Neural cell (in vitro differentiated cells): ENCODE measurements around the gene WTIP. TPM values are rescaled to one million over a fixed set of nuclear protein-coding genes. Genes with fewer than 3 reads are reported as not detected.

Source experiments
- H2AFZ ChIP-seq: fragments of 200-600, 300-800 bp; sonication (generic), shearing (Covaris generic); 2 replicates; pipeline ENCODE4 v1.6.0; 2014; ENCODE audit warnings: low read depth, mild to moderate bottlenecking, antibody characterized with exemption, low read length, moderate library complexity
- H3F3A ChIP-seq: fragments of 200-600 bp; shearing (Covaris generic); 2 replicates; pipeline ENCODE4 v1.6.1; 2016; ENCODE audit warnings: mild to moderate bottlenecking, moderate library complexity, mixed read lengths, antibody characterized with exemption, low read length; ENCODE audit not compliant: insufficient read depth, poor library complexity, severe bottlenecking
- H3K27ac ChIP-seq: fragments of 200-600, 300-800 bp; sonication (generic), shearing (Covaris generic); 2 replicates; pipeline ENCODE4 v1.5.1; 2014; ENCODE audit warnings: mild to moderate bottlenecking, low read length, moderate library complexity
- H3K27me3 ChIP-seq: fragments of 300-800, 200-600 bp; sonication (generic), shearing (Covaris generic); 2 replicates; pipeline ENCODE4 v1.6.0; 2014; ENCODE audit warnings: mild to moderate bottlenecking, low read depth, low read length, moderate library complexity; ENCODE audit not compliant: insufficient read depth
- H3K36me3 ChIP-seq: fragments of 300-800, 200-600 bp; sonication (generic), shearing (Covaris generic); 2 replicates; pipeline ENCODE4 v1.5.1; 2014; ENCODE audit warnings: mild to moderate bottlenecking, antibody characterized with exemption, low read length, moderate library complexity; ENCODE audit not compliant: insufficient read depth
- H3K4me2 ChIP-seq: fragments of 300-800, 200-600 bp; sonication (generic), shearing (Covaris generic); 2 replicates; pipeline ENCODE4 v1.6.0; 2014; ENCODE audit warnings: mild to moderate bottlenecking, low read length
- H3K4me3 ChIP-seq: fragments of 300-800, 200-600 bp; sonication (generic), shearing (Covaris generic); 2 replicates; pipeline ENCODE4 v1.5.1; 2014; ENCODE audit warnings: mild to moderate bottlenecking, low read length, moderate library complexity
- H3K79me2 ChIP-seq: fragments of 200-600 bp; shearing (Covaris generic); replicated peaks from 2 replicates; pipeline ENCODE4 v1.6.0; 2014; ENCODE audit warnings: mild to moderate bottlenecking, low read length, moderate library complexity; ENCODE audit not compliant: insufficient read depth
- H3K9ac ChIP-seq: fragments of 300-800, 200-600 bp; sonication (generic), shearing (Covaris generic); 2 replicates; pipeline ENCODE4 v1.6.1; 2016; ENCODE audit warnings: mild to moderate bottlenecking, low read length, mixed read lengths
- H3K9me2 ChIP-seq: fragments of 200-600 bp; shearing (Covaris generic); 2 replicates; pipeline ENCODE4 v1.6.1; 2016; ENCODE audit warnings: mild to moderate bottlenecking, low read length, mixed read lengths; ENCODE audit not compliant: insufficient read depth
- H3K9me3 ChIP-seq: fragments of 200-600, 300-800 bp; sonication (generic), shearing (Covaris generic); 2 replicates; pipeline ENCODE4 v1.6.1; 2016; ENCODE audit warnings: mild to moderate bottlenecking, mixed run types, low read length, moderate library complexity, mixed read lengths
- H4K20me1 ChIP-seq: fragments of 200-600 bp; shearing (Covaris generic); 2 replicates; pipeline ENCODE4 v1.6.1; 2016; ENCODE audit warnings: mild to moderate bottlenecking, mixed run types; ENCODE audit not compliant: insufficient read depth
- EP300 ChIP-seq: fragments of 450-650 bp; conservative IDR thresholded peaks from 2 replicates; pipeline ENCODE4 v1.6.1; 2014; ENCODE audit warnings: antibody characterized with exemption, mild to moderate bottlenecking, moderate library complexity; ENCODE audit not compliant: poor library complexity, severe bottlenecking
- EZH2 ChIP-seq: fragments of 200-600, 300-800 bp; shearing (Covaris generic), sonication (generic); IDR thresholded peaks from 2 replicates; pipeline ENCODE4 v1.6.1; 2014; ENCODE audit warnings: antibody characterized with exemption, low read length, borderline replicate concordance, mild to moderate bottlenecking; ENCODE audit not compliant: insufficient read depth, poor library complexity, severe bottlenecking
- MXI1 ChIP-seq: fragments of 450-650 bp; conservative IDR thresholded peaks from 2 replicates; pipeline ENCODE4 v1.6.1; 2014; ENCODE audit warnings: antibody characterized with exemption, mild to moderate bottlenecking; ENCODE audit not compliant: poor library complexity, severe bottlenecking
- POLR2AphosphoS5 ChIP-seq: IDR thresholded peaks from 2 replicates; pipeline ENCODE4 v1.6.1; 2012
- RAD21 ChIP-seq: fragments of 450-650 bp; conservative IDR thresholded peaks from 2 replicates; pipeline ENCODE4 v1.6.1; 2014; ENCODE audit warnings: antibody characterized with exemption, mild to moderate bottlenecking, moderate library complexity
- SMC3 ChIP-seq: fragments of 450-650 bp; conservative IDR thresholded peaks from 2 replicates; pipeline ENCODE4 v1.6.1; 2014; ENCODE audit warnings: antibody characterized with exemption, mild to moderate bottlenecking, moderate library complexity; ENCODE audit not compliant: poor library complexity
- TAF1 ChIP-seq: IDR thresholded peaks from 2 replicates; pipeline ENCODE4 v1.6.1; 2012; ENCODE audit warnings: low read depth
- polyA plus RNA-seq: library from polyadenylated mRNA; depleted of rRNA; stranded (reverse); fragments of >200 nt; gene quantifications from 2 replicates; pipeline ENCODE4 v1.2.3, GENCODE V29; 2014
- TF ChIP-seq, protein P1 (sequence below): IDR thresholded peaks from 2 replicates; pipeline ENCODE4 v1.6.1; 2012; ENCODE audit warnings: borderline replicate concordance
- TF ChIP-seq, protein P2 (sequence below): fragments of 450-650 bp; IDR thresholded peaks from 2 replicates; pipeline ENCODE4 v1.5.1; 2014; ENCODE audit warnings: antibody characterized with exemption, mild to moderate bottlenecking, moderate library complexity; ENCODE audit not compliant: poor library complexity, severe bottlenecking

WTIP gene
- polyA plus RNA-seq, 1 donor from 2014 or later, result 9.8 TPM

DNA sequence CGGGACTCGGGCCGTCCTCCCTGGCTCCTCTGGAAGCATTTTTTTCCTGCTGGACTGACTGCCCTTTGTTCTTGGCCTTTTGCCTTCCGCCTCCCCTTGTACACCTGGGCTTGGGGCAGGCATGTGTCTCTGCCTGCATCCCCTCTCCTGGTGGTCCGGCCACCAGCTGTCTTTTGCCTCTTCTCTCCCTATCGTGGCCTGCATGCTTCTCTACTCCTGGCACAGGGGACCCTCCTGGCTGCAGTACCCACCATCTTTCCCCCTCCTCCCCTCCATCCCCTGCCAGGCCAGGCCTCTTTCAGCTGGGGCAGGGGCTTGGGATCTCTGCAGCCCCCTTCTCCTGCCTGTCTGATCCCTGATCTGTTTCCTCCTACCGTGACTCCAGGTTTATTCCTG is 12.1 kb downstream of the WTIP start:
- no peak overlapping the region for H3K4me2 ChIP-seq
- TF ChIP-seq MXI1, result no peak
- no peak for TF ChIP-seq POLR2AphosphoS5
- no peaks in the 10 kb centered on the region for H3K36me3 ChIP-seq
- no peaks in the 10 kb centered on the region for H4K20me1 ChIP-seq
- no peaks in the 10 kb centered on the region for H3K27me3 ChIP-seq
- no peak overlapping the region for H2AFZ ChIP-seq
- H3K9me3 ChIP-seq, result no peaks in the 10 kb centered on the region
- H3K9ac ChIP-seq, result no peak overlapping the region
- H3K27ac ChIP-seq, result no peak overlapping the region
- H3K9me2 ChIP-seq, result no peaks in the 10 kb centered on the region
- H3K4me3 ChIP-seq, result no peak overlapping the region
- H3F3A ChIP-seq, result no peaks in the 10 kb centered on the region
- no peaks in the 10 kb centered on the region for H3K79me2 ChIP-seq

DNA sequence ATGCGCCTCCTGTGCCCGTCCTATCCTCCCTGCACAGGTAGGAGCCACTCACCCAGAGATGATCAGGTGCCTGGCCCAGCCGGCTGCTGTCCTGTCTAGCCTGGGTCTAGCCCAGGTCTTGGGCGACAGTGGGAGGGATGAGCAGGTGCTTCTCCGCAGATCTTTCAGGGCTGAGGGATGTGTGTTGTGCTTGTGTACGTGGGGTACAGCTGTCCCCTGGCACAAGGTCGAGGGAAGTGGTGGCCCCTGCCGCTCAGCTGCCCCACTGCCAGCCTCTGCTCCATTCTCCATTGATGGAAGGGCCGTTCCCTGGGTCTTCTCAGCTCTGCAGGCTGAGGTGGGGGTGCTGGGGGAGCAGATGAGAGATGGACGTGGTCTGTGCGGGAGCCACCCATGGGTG is 13.0 kb downstream of the WTIP start:
- no peak overlapping the region for H3K9ac ChIP-seq
- TF ChIP-seq RAD21 (no peak), MXI1 (no peak), TAF1 (no peak), EZH2 (no peak), EP300 (no peak)
- H3K27me3 ChIP-seq, result no peaks in the 10 kb centered on the region
- H3K27ac ChIP-seq, result no peak overlapping the region
- H3F3A ChIP-seq, result no peaks in the 10 kb centered on the region
- H4K20me1 ChIP-seq, result no peaks in the 10 kb centered on the region
- H3K9me2 ChIP-seq, result no peaks in the 10 kb centered on the region
- no peak overlapping the region for H3K4me2 ChIP-seq
- H3K9me3 ChIP-seq, result no peaks in the 10 kb centered on the region
- H2AFZ ChIP-seq, result no peak overlapping the region
- H3K36me3 ChIP-seq, result no peaks in the 10 kb centered on the region
- no peak overlapping the region for H3K4me3 ChIP-seq
- H3K79me2 ChIP-seq, result no peaks in the 10 kb centered on the region

DNA sequence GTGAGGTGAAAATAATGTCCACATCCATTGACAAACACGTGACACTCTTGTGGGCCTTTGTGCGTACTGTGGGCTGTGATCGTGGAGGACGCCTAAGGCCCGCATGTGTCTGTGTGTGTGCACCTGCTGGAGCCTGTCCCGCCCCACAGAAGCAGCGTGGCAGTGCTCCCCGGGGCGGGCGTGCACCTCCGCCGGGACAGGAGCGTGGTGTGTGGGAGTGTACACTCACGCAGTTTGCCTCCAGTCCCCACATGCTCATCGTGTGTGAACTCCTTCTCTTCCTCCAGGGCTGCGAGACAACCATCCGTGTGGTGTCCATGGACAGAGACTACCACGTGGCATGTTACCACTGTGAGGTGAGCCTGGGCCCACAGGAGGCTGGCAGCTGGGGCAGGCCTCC is 13.9 kb downstream of the WTIP start:
- Histone ChIP-seq H3K27ac (no peak overlapping the region), H3K9me3 (no peaks in the 10 kb centered on the region), H3K9me2 (no peaks in the 10 kb centered on the region), H3K27me3 (no peaks in the 10 kb centered on the region), H2AFZ (no peak overlapping the region), H3K4me2 (no peak overlapping the region), H3K4me3 (no peak overlapping the region), H3K9ac (no peak overlapping the region), H3K79me2 (no peaks in the 10 kb centered on the region), H4K20me1 (no peaks in the 10 kb centered on the region), H3F3A (no peaks in the 10 kb centered on the region), H3K36me3 (no peaks in the 10 kb centered on the region)
- TF ChIP-seq EP300 (no peak), TAF1 (no peak), POLR2AphosphoS5 (no peak)

DNA sequence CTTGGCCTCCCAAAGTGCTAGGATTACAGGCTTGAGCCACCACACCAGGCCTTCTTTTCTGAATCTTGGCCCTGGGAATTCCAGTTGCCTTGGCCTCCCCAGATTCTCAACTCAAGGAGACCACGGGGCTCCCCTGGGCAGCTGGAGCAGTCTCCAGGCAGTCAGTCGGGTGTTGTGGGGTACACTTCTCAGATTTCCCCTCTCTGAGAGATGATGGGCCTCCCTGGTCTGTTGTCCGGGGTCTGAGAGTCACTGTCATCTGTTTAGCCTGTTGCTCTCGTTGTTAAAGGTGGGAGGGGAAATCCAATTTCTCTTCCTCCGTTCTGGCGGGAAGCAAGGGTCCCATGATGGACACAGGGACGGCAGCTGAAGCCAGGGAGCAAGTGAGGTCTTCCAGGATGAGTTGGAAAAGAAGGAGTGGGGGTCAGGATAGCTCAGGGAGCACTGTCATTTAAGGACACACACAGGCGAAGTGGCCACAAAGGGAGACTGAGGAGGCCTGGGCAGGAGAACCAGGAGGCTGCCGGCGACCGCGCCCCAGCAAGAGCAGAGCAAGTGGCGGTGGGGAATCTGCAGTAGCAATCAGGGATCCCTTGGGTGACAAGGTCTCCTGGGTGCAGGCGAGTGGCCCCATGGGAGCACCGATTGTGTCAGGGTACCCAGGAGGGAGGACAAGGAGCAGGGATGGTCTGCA is 15.7 kb downstream of the WTIP start:
- no peak for TF ChIP-seq POLR2AphosphoS5
- no peak for TF ChIP-seq EP300
- TF ChIP-seq MXI1, result no peak
- no peak for TF ChIP-seq SMC3
- TF ChIP-seq, protein P1, sequence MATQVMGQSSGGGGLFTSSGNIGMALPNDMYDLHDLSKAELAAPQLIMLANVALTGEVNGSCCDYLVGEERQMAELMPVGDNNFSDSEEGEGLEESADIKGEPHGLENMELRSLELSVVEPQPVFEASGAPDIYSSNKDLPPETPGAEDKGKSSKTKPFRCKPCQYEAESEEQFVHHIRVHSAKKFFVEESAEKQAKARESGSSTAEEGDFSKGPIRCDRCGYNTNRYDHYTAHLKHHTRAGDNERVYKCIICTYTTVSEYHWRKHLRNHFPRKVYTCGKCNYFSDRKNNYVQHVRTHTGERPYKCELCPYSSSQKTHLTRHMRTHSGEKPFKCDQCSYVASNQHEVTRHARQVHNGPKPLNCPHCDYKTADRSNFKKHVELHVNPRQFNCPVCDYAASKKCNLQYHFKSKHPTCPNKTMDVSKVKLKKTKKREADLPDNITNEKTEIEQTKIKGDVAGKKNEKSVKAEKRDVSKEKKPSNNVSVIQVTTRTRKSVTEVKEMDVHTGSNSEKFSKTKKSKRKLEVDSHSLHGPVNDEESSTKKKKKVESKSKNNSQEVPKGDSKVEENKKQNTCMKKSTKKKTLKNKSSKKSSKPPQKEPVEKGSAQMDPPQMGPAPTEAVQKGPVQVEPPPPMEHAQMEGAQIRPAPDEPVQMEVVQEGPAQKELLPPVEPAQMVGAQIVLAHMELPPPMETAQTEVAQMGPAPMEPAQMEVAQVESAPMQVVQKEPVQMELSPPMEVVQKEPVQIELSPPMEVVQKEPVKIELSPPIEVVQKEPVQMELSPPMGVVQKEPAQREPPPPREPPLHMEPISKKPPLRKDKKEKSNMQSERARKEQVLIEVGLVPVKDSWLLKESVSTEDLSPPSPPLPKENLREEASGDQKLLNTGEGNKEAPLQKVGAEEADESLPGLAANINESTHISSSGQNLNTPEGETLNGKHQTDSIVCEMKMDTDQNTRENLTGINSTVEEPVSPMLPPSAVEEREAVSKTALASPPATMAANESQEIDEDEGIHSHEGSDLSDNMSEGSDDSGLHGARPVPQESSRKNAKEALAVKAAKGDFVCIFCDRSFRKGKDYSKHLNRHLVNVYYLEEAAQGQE, result no peak
- TF ChIP-seq EZH2, result no peak
- no peak for TF ChIP-seq TAF1
- no peak for TF ChIP-seq RAD21
- TF ChIP-seq, protein P2, sequence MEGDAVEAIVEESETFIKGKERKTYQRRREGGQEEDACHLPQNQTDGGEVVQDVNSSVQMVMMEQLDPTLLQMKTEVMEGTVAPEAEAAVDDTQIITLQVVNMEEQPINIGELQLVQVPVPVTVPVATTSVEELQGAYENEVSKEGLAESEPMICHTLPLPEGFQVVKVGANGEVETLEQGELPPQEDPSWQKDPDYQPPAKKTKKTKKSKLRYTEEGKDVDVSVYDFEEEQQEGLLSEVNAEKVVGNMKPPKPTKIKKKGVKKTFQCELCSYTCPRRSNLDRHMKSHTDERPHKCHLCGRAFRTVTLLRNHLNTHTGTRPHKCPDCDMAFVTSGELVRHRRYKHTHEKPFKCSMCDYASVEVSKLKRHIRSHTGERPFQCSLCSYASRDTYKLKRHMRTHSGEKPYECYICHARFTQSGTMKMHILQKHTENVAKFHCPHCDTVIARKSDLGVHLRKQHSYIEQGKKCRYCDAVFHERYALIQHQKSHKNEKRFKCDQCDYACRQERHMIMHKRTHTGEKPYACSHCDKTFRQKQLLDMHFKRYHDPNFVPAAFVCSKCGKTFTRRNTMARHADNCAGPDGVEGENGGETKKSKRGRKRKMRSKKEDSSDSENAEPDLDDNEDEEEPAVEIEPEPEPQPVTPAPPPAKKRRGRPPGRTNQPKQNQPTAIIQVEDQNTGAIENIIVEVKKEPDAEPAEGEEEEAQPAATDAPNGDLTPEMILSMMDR, result no peak
- H2AFZ ChIP-seq, result no peak overlapping the region
- H3K9me3 ChIP-seq, result no peaks in the 10 kb centered on the region
- no peak overlapping the region for H3K9ac ChIP-seq
- no peaks in the 10 kb centered on the region for H3K36me3 ChIP-seq
- H4K20me1 ChIP-seq, result no peaks in the 10 kb centered on the region
- H3K9me2 ChIP-seq, result no peaks in the 10 kb centered on the region
- H3F3A ChIP-seq, result no peaks in the 10 kb centered on the region
- no peaks in the 10 kb centered on the region for H3K79me2 ChIP-seq
- H3K4me2 ChIP-seq, result no peak overlapping the region
- H3K4me3 ChIP-seq, result no peak overlapping the region
- H3K27ac ChIP-seq, result no peak overlapping the region
- no peaks in the 10 kb centered on the region for H3K27me3 ChIP-seq
